WTC11 (cell line): ENCODE results near the gene TMEM243. TPM values are rescaled to one million over a fixed set of nuclear protein-coding genes. Genes with fewer than 3 reads are reported as not detected.
A peak's percentile ranks its signal among the peaks of the same experiment; 100 is the strongest.

Source experiments
- ATAC-seq: fragments of 200-7000 bp; cut with Tn5 transposase; 2 replicates; pipeline ENCODE4 v1.10.0; 2021; ENCODE audit warnings: mild to moderate bottlenecking, moderate library complexity
- CTCF ChIA-PET: fragments of 300-600 bp; sonication (Branson Sonifier 250); formaldehyde crosslinking; loops from one replicate; lab custom pipeline; 2021; ENCODE audit warnings: antibody characterized with exemption; lab: Charles Lee
- POLR2A ChIA-PET: fragments of 350-600 bp; sonication (Branson Sonifier 250); formaldehyde crosslinking; loops from one replicate; lab custom pipeline; 2021; ENCODE audit warnings: antibody characterized with exemption; lab: Charles Lee
- DNase-seq: peaks from one replicate; pipeline ENCODE4 v3.0.0; 2021; ENCODE audit warnings: low spot score
- H3K27ac Mint-ChIP-seq: 2 replicates; pipeline ENCODE4 v1.8.0; 2021; ENCODE audit warnings: mixed read lengths
- H3K27me3 Mint-ChIP-seq: 2 replicates; pipeline ENCODE4 v1.8.0; 2021; ENCODE audit warnings: low read depth, mild to moderate bottlenecking, moderate library complexity, mixed read lengths
- H3K36me3 Mint-ChIP-seq: 2 replicates; pipeline ENCODE4 v1.8.0; 2021; ENCODE audit warnings: mixed read lengths
- H3K4me1 Mint-ChIP-seq: 2 replicates; pipeline ENCODE4 v1.8.0; 2022; ENCODE audit warnings: mixed read lengths
- H3K4me3 Mint-ChIP-seq: 2 replicates; pipeline ENCODE4 v1.8.0; 2021; ENCODE audit warnings: mild to moderate bottlenecking, moderate library complexity, mixed read lengths
- H3K9me3 Mint-ChIP-seq: 2 replicates; pipeline ENCODE4 v1.8.0; 2021; ENCODE audit warnings: mixed read lengths
- EMX1 ChIP-seq: fragments of 250-450 bp; sonication (Bioruptor Pico); IDR thresholded peaks from 2 replicates; pipeline ENCODE4 v1.8.0; 2021; ENCODE audit warnings: mild to moderate bottlenecking
- ESRRA ChIP-seq: sonication (generic); formaldehyde crosslinking; IDR thresholded peaks from 2 replicates; pipeline ENCODE4 v1.8.1; 2022; ENCODE audit warnings: mild to moderate bottlenecking, missing genetic modification reagents, borderline replicate concordance
- FOXP4 ChIP-seq: sonication (generic); formaldehyde crosslinking; IDR thresholded peaks from 2 replicates; pipeline ENCODE4 v1.8.0; 2022; ENCODE audit warnings: mild to moderate bottlenecking, missing genetic modification reagents
- GABPB1 ChIP-seq: sonication (generic); formaldehyde crosslinking; IDR thresholded peaks from 2 replicates; pipeline ENCODE4 v1.8.1; 2023; ENCODE audit warnings: mild to moderate bottlenecking, missing genetic modification reagents
- IRF2 ChIP-seq: sonication (generic); formaldehyde crosslinking; IDR thresholded peaks from 2 replicates; pipeline ENCODE4 v1.8.0; 2022; ENCODE audit warnings: low read depth, missing genetic modification reagents, borderline replicate concordance
- JAZF1 ChIP-seq: fragments of 250-450 bp; sonication (Bioruptor Pico); IDR thresholded peaks from 2 replicates; pipeline ENCODE4 v1.9.0; 2021; ENCODE audit warnings: moderate library complexity, mild to moderate bottlenecking, inconsistent platforms
- MLX ChIP-seq: sonication (generic); formaldehyde crosslinking; IDR thresholded peaks from 2 replicates; pipeline ENCODE4 v1.8.1; 2023; ENCODE audit warnings: mild to moderate bottlenecking, missing genetic modification reagents, moderate library complexity
- PREB ChIP-seq: sonication (generic); formaldehyde crosslinking; IDR thresholded peaks from 2 replicates; pipeline ENCODE4 v1.8.1; 2022; ENCODE audit warnings: mild to moderate bottlenecking, missing genetic modification reagents, moderate library complexity, borderline replicate concordance
- PRRX2 ChIP-seq: fragments of 250-450 bp; sonication (Bioruptor Pico); IDR thresholded peaks from 2 replicates; pipeline ENCODE4 v1.8.0; 2021; ENCODE audit warnings: mild to moderate bottlenecking
- TEAD1 ChIP-seq: sonication (generic); formaldehyde crosslinking; IDR thresholded peaks from 2 replicates; pipeline ENCODE4 v1.8.0; 2022; ENCODE audit warnings: mild to moderate bottlenecking, missing genetic modification reagents
- TP53 ChIP-seq: sonication (generic); formaldehyde crosslinking; IDR thresholded peaks from 2 replicates; pipeline ENCODE4 v1.8.1; 2023; ENCODE audit warnings: mild to moderate bottlenecking, missing genetic modification reagents
- ZNF512 ChIP-seq: sonication (generic); formaldehyde crosslinking; IDR thresholded peaks from 2 replicates; pipeline ENCODE4 v1.8.1; 2022; ENCODE audit warnings: missing genetic modification reagents, borderline replicate concordance
- ZNF671 ChIP-seq: fragments of 250-450 bp; sonication (Bioruptor Pico); IDR thresholded peaks from 2 replicates; pipeline ENCODE4 v1.8.0; 2021; ENCODE audit warnings: mild to moderate bottlenecking
- total RNA-seq: library from RNA; stranded (reverse); gene quantifications from 3 replicates; pipeline ENCODE4 v1.2.3, GENCODE V29; 2021
- TF ChIP-seq, protein P1 (sequence below): sonication (generic); formaldehyde crosslinking; IDR thresholded peaks from 2 replicates; pipeline ENCODE4 v1.8.1; 2022; ENCODE audit warnings: mild to moderate bottlenecking, moderate library complexity, missing genetic modification reagents
- TF ChIP-seq, protein P2 (sequence below): fragments of 250-450 bp; sonication (Bioruptor Pico); IDR thresholded peaks from 2 replicates; pipeline ENCODE4 v1.9.0; 2021; ENCODE audit warnings: mild to moderate bottlenecking, borderline replicate concordance
- TF ChIP-seq, protein P3 (sequence below): sonication (generic); formaldehyde crosslinking; IDR thresholded peaks from 2 replicates; pipeline ENCODE4 v1.8.0; 2023; ENCODE audit warnings: missing genetic modification reagents
- TF ChIP-seq, protein P4 (sequence below): sonication (generic); formaldehyde crosslinking; IDR thresholded peaks from 2 replicates; pipeline ENCODE4 v1.8.0; 2023; ENCODE audit warnings: mild to moderate bottlenecking, missing genetic modification reagents

TMEM243 gene
- total RNA-seq, 1 experiment from 2014 or later, result 29.0 TPM

DNA sequence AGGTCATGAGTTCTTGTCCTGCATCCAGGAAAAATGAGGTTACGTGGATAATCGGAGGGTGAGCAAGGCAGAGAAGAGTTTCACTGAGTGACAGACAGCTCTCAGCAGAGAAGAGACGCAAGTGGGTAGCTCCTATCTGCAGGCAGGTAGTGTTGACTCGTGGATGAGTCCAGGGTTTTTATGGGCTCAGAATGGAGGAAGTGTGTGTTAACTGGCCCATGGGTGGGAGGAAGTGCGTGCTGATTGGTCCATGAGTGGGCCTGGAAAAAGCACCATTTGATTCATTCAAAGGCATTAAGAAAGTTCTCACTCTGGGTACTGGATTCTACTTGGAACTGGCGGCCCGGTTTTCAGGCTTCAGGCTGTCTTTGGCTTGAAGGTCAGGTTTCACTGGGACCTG lies 72.0 kb downstream of the TMEM243 start:
- no peak overlapping the region for H3K27ac Mint-ChIP-seq
- POLR2A ChIA-PET, result no interaction called here
- no peaks in the 10 kb centered on the region for H3K9me3 Mint-ChIP-seq
- H3K27me3 Mint-ChIP-seq, result no peaks in the 10 kb centered on the region
- H3K36me3 Mint-ChIP-seq, result no peaks in the 10 kb centered on the region
- CTCF ChIA-PET, result interaction anchor here (0.8 to 3.6 kb wide), 6 partner anchors 18 to 232 kb away, joined by 3 to 34 read pairs (median 10); partner anchors contain the start of gene ELAPOR2
- TF ChIP-seq PREB (no peak), IRF2 (no peak), EMX1 (CRISPR knock-in tag) (no peak), MLX (CRISPR knock-in tag) (no peak), ZNF671 (CRISPR knock-in tag) (no peak), ZNF512 (CRISPR knock-in tag) (no peak), GABPB1 (CRISPR knock-in tag) (no peak), TP53 (no peak), TEAD1 (no peak)
- TF ChIP-seq, protein P1, sequence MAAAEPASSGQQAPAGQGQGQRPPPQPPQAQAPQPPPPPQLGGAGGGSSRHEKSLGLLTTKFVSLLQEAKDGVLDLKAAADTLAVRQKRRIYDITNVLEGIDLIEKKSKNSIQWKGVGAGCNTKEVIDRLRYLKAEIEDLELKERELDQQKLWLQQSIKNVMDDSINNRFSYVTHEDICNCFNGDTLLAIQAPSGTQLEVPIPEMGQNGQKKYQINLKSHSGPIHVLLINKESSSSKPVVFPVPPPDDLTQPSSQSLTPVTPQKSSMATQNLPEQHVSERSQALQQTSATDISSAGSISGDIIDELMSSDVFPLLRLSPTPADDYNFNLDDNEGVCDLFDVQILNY, result no peak
- H3K4me1 Mint-ChIP-seq, result peaks cover 23% of the 10 kb centered on the region; the same call in 1 of the 2 replicates
- DNase-seq, result no peak
- no peak overlapping the region for H3K4me3 Mint-ChIP-seq
- ATAC-seq, result no peak

- POLR2A ChIA-PET, result interaction anchor here (1.0 kb wide), 1 partner anchor 88 kb away, joined by 3 read pairs; the partner anchor contains the start of gene ELAPOR2
- Mint-ChIP-seq H3K36me3 (no peaks in the 10 kb centered on the region), H3K27ac (no peak overlapping the region), H3K4me1 (peaks cover 21% of the 10 kb centered on the region; the same call in 1 of the 2 replicates), H3K4me3 (no peak overlapping the region), H3K9me3 (no peaks in the 10 kb centered on the region), H3K27me3 (no peaks in the 10 kb centered on the region)
- TF ChIP-seq, protein P2, sequence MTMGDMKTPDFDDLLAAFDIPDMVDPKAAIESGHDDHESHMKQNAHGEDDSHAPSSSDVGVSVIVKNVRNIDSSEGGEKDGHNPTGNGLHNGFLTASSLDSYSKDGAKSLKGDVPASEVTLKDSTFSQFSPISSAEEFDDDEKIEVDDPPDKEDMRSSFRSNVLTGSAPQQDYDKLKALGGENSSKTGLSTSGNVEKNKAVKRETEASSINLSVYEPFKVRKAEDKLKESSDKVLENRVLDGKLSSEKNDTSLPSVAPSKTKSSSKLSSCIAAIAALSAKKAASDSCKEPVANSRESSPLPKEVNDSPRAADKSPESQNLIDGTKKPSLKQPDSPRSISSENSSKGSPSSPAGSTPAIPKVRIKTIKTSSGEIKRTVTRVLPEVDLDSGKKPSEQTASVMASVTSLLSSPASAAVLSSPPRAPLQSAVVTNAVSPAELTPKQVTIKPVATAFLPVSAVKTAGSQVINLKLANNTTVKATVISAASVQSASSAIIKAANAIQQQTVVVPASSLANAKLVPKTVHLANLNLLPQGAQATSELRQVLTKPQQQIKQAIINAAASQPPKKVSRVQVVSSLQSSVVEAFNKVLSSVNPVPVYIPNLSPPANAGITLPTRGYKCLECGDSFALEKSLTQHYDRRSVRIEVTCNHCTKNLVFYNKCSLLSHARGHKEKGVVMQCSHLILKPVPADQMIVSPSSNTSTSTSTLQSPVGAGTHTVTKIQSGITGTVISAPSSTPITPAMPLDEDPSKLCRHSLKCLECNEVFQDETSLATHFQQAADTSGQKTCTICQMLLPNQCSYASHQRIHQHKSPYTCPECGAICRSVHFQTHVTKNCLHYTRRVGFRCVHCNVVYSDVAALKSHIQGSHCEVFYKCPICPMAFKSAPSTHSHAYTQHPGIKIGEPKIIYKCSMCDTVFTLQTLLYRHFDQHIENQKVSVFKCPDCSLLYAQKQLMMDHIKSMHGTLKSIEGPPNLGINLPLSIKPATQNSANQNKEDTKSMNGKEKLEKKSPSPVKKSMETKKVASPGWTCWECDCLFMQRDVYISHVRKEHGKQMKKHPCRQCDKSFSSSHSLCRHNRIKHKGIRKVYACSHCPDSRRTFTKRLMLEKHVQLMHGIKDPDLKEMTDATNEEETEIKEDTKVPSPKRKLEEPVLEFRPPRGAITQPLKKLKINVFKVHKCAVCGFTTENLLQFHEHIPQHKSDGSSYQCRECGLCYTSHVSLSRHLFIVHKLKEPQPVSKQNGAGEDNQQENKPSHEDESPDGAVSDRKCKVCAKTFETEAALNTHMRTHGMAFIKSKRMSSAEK, result no peak
- no peak for TF ChIP-seq JAZF1 (CRISPR knock-in tag)
- TF ChIP-seq FOXP4 (CRISPR knock-in tag), result no peak
- no peak for TF ChIP-seq ESRRA
- TF ChIP-seq, protein P3, sequence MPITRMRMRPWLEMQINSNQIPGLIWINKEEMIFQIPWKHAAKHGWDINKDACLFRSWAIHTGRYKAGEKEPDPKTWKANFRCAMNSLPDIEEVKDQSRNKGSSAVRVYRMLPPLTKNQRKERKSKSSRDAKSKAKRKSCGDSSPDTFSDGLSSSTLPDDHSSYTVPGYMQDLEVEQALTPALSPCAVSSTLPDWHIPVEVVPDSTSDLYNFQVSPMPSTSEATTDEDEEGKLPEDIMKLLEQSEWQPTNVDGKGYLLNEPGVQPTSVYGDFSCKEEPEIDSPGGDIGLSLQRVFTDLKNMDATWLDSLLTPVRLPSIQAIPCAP (CRISPR knock-in tag), result no peak
- TF ChIP-seq EMX1 (CRISPR knock-in tag), result no peak
- no peak for TF ChIP-seq PRRX2 (CRISPR knock-in tag)
- TF ChIP-seq, protein P4, sequence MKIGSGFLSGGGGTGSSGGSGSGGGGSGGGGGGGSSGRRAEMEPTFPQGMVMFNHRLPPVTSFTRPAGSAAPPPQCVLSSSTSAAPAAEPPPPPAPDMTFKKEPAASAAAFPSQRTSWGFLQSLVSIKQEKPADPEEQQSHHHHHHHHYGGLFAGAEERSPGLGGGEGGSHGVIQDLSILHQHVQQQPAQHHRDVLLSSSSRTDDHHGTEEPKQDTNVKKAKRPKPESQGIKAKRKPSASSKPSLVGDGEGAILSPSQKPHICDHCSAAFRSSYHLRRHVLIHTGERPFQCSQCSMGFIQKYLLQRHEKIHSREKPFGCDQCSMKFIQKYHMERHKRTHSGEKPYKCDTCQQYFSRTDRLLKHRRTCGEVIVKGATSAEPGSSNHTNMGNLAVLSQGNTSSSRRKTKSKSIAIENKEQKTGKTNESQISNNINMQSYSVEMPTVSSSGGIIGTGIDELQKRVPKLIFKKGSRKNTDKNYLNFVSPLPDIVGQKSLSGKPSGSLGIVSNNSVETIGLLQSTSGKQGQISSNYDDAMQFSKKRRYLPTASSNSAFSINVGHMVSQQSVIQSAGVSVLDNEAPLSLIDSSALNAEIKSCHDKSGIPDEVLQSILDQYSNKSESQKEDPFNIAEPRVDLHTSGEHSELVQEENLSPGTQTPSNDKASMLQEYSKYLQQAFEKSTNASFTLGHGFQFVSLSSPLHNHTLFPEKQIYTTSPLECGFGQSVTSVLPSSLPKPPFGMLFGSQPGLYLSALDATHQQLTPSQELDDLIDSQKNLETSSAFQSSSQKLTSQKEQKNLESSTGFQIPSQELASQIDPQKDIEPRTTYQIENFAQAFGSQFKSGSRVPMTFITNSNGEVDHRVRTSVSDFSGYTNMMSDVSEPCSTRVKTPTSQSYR, result no peak
- peak; percentile 62 for ATAC-seq
- DNase-seq, result peak; percentile 17
- CTCF ChIA-PET, result interaction anchor here (0.8 to 3.6 kb wide), 4 partner anchors 17 to 231 kb away, joined by 3 to 34 read pairs (median 18); partner anchors contain the start of gene ELAPOR2
Observed at GRCh38 chr7:87146740-87147386, 72.7 kb downstream of the TMEM243 start.
